Inflammatory macrophage (primary cell): Measurements from ENCODE around the gene WWC2.

Experiments used
- DNase-seq, 2 donors: peaks; one replicate each; pipeline ENCODE4 v3.0.0-alpha.2; 2020 to 2022

Gene WWC2

DNA sequence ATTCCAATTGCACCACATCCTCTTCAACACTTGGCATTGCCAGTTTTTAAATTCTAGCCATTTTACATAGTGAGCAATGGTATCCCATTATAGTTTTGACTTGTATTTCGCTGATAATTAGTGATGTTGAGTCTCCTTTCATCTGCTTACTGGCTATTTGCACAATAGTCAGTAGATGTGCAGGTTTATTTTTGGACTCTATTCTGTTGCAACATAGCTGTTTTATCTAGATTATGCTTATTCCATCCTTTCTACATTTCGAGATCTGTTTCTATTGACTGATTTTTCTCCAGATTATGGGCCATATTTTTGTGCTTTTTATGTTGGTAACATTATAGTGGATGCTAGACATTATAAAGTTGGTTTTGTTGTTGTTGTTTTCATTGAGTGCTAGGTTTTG lies 106.1 kb downstream of the WWC2 start:
- DNase-seq: no peak

- no peak for DNase-seq
Measured at GRCh38 chr4:183205709-183206108, 106.7 kb downstream of the WWC2 start.

DNA sequence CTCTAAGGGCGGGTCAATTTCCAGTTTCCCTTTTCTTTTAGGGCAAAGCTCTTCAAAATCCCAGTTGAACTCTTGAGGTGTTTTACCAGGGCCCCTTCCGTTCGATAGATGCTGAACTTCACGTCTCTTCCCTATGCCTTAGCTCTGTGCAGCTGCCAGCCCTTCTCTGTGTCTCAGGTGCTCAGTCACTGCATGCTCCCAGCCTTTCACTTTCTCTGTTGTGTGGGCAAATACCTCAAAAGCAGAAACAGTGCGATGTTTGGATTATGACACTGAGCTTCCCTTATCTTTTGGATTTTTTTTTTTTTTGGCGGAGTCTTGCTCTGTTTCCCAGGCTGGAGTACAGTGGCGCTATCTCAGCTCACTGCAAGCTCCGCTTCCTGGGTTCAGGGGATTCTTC lies 112.5 kb downstream of the WWC2 start:
- no peak for DNase-seq

- DNase-seq: no peak
Measured at GRCh38 chr4:183213996-183214395, 114.9 kb downstream of the WWC2 start.

DNA sequence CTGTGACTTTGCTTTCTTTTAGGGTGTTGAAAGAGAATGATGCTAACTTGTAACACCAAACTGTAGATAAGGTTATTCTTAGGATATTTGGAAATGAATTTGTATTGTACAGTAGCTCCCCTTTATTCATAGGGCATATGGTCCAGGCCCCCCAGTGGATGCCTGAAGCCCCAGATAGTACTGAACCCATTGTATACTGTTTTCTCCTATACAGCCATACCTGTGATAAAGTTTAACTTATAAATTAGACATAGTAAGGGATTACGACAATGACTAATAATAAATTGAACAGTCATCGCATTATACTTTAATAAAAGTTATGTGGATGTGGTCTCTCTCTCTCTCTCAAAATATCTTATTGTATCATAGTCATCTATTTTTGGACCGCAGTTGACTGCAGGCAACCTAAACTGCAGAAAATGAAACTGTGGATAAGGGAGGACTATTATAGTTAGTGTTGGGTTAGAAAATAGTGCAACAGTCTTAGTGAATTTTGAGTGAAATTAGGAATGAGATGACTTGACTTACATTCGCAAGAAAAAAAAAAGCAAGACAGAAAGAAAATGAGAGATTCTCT lies 115.9 kb downstream of the WWC2 start:
- no peak for DNase-seq

DNA sequence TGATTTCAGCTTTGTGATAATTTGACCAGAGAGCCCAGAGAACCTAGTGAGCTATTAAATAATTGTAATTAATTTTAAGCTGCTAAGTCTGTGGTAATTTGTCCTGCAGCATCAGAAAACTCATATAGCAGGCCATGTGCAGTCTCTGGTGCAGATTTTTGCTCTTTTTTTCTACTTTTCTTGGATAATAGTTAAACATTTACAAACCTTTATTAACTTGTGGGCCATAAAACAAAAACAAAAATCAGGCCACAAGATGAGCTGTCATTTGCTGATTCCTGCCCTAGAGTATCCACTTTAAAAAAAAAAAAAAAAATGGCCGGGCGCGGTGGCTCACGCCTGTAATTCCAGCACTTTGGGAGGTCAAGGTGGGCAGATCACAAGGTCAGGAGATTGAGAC lies 121.2 kb downstream of the WWC2 start:
- no peak for DNase-seq

DNA sequence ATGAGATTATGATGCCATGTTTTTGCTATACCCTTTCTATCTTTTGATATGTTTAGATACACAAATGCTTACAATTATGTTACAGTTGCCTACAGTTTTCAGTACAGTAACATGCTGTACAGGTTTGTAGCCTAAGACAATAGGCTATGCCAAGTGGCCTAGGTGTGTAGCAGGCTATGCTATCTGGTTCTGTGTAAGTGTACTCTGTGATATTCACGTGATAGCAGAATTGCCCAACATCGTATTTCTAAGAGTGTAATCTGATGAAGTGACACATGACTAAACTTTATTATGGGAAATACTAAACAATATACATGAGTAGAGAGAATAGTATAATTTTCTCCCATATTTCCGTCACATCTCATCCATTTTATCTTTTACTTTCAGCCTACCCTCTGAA lies 124.0 kb downstream of the WWC2 start:
- no peak for DNase-seq

GRCh38 chr4:183229397-183229796 lies 130.3 kb downstream of the WWC2 start:
- DNase-seq: no peak

DNA sequence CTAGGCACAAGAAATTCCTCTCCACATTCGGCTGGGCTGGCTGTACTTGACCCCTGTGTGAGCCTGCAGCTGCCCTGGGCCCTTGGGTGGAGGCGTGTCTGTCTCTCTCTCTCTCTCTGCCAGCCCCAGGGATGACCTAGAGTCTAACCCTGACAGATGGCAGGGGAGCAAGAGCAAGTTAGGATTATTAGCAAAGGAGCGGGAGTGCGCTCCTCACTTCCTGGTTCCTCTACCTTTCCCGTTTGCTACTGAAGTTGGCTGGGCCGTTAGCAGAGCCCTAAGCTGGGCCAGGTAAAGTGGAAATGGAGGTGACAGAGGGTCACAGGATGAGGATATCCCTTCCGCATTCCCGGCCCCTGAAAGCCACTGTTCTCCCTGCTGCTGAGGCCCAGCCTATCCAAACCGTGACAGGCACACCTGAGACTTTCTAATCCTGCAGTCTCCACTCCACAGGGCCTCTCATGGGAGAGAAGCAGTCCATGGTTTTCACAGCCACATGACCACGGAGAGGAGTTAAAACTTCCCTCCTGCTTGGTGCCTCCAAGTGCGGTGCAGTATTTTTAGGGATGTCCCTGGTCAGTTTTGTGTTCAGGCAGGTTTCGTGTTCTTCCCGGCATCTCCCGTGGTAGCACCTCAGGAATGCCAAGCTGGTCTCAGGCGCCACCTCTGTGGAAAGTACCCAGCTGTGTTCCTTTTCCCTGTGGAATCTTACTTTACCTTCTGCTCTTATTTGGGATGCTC lies 141.7 kb downstream of the WWC2 start:
- no peak for DNase-seq

GRCh38 chr4:183241322-183241640 lies 142.2 kb downstream of the WWC2 start:
- no peak for DNase-seq

GRCh38 chr4:183241721-183242151 lies 142.7 kb downstream of the WWC2 start:
- no peak for DNase-seq

DNA sequence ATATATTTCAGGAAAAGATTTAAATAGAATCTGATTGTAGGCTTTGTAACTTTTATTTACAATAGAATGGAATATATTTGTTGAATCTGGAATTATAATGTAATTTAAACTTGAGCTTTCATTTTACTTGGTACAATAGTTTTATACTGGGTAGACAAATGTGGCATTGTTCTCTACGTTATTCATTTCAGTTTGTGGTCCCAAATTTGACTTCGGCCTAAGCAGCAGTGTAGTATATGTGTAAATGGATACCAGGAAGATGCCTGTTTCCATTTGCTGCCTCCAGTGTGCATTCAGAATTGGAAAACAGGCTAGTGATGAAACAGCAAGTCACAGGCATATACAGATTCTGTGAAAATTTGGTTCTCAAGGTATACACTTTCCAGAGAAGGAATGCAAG lies 143.2 kb downstream of the WWC2 start:
- DNase-seq: no peak

DNA sequence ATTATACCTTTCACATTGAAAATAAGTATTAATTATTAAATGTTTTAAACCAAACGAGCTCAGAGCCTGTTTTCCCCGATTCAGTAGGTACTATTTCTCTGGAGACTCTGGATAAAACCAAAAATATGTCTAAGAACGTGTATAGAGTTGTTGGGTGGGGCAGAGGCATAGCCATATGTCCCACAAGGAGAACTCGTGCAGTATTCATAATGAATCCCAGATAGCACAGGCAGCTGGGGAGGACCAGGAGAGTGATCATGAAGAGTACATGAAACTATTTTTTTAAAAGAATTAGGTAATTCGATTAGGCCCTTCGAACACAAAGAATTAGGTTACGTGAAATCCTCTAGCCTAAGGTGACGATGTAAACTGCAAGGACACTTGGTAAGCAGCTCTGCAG lies 145.0 kb downstream of the WWC2 start:
- no peak for DNase-seq

GRCh38 chr4:183244506-183244905 lies 145.4 kb downstream of the WWC2 start:
- DNase-seq: no peak

- no peak for DNase-seq
Measured at GRCh38 chr4:183248201-183248600, 149.1 kb downstream of the WWC2 start.

- DNase-seq: peak; percentile 18 to 24
Measured at GRCh38 chr4:183249854-183250253, 150.8 kb downstream of the WWC2 start.

GRCh38 chr4:183250831-183251230 lies 151.8 kb downstream of the WWC2 start:
- DNase-seq: no peak

DNA sequence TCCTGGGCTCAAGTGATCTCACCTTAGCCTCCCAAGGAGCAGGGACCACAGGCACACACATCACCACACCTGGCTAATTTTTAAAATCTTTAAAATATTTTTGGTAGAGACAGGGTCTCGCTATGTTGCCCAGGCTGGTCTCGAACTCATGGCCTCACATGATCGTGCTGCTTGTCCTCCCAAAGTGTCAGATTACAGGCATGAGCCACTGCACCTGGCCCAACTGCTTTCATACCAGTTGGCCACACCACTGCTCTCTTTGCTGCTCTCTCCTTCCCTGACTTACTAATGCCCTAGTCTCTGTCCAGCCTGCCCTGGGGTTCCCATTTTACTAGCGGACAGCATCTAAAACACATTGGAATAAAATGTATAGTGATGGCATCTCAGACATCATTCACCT lies 153.9 kb downstream of the WWC2 start:
- DNase-seq: no peak

DNA sequence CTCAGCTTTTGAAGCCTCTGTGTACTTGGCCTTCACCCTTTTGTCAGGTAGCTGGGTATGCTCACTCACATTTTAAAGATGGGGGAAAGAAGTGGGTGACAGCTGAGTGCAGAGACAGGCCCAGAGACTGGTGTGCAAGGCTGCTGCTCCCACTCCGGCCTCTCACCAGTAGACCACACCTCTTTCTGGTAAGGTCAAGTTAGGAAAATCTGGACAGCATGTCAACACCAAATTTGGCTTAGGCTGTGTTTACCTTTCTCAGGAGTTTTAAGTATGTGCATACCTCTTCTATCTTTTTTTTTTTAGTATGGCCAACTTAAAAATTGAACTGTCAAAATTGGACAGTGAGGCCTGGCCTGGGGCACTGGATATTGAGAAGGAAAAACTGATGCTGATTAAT lies 154.4 kb downstream of the WWC2 start:
- no peak for DNase-seq

GRCh38 chr4:183254162-183254561 lies 155.1 kb downstream of the WWC2 start:
- DNase-seq: no peak

DNA sequence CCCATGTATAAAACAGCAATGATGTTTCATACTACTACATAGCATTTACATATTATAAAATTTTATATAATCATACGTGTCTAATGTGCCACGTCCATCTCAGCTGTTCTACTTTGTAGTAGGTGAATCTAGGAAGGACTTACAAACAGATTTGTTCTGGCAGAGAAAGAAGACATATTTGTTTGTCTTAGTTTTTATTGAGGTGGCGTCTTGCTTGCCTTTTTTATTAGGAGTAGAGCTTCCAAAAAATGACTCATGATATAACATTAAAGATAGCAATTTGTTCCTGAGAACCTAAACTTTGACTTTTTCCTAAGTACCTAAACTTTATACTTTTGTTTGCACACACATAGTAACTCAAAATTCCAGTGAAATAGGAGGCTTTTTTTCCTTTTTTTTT lies 156.4 kb downstream of the WWC2 start:
- DNase-seq: no peak

DNA sequence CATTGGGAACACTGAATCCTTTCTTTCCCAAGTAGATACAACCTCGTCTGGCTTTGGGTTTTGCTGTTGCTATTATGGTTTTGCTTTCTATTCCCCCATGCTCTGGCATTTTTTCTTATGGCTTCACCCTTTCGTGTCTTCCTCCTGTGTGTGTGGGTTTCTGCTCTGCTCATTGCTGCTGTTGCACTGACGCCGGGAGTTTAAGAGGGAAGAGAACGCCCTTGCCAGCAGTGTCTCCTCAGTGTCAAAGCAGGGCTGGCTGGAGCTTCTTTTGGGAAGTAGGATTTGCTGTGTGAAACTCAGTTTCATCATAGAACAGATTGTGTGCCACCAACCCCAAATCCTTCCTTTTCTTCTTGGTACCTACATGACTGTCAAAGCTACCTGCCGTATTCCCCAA lies 157.3 kb downstream of the WWC2 start:
- DNase-seq: peak in 1 of 2 donors; percentile 2

DNA sequence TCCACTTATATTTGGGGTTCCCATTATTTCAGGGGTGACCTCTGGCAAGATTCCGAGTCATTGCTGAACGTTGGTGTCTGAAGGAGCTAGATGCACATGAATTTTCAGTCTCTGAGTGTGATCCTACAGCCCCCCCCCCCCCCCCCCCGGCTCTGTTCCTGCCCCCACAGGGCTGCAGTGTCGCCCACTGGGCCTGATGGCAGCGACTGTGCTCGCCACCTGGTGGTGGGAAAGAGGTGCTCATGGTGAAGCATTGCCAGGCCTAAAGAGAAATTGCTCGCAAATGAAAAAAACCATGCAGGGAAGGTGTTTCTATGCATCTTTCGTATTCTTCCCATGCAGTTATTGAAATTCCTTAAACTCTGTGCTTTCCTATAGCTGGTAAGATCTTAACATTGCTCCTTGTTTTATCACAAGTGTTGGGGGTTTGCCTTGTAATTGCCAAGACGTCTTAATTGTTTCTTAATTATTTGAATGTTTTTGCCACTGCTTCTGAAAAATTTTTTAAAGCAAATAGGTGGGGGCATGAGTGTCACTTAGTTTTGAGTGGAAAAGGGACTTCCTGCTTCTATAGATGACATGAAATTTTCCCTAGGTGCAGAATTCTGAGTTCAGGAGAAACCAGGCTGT lies 157.8 kb downstream of the WWC2 start:
- peak; percentile 15 to 38 for DNase-seq

GRCh38 chr4:183257808-183258207 lies 158.8 kb downstream of the WWC2 start:
- DNase-seq: no peak
